ENCODE measurements around the gene TPSG1.
"Not testable (repeated sequence)": the region's sequence is repeated elsewhere in the genome, so short reads cannot be mapped to it uniquely, and the experiment has no call there.

The TPSG1 gene

DNA sequence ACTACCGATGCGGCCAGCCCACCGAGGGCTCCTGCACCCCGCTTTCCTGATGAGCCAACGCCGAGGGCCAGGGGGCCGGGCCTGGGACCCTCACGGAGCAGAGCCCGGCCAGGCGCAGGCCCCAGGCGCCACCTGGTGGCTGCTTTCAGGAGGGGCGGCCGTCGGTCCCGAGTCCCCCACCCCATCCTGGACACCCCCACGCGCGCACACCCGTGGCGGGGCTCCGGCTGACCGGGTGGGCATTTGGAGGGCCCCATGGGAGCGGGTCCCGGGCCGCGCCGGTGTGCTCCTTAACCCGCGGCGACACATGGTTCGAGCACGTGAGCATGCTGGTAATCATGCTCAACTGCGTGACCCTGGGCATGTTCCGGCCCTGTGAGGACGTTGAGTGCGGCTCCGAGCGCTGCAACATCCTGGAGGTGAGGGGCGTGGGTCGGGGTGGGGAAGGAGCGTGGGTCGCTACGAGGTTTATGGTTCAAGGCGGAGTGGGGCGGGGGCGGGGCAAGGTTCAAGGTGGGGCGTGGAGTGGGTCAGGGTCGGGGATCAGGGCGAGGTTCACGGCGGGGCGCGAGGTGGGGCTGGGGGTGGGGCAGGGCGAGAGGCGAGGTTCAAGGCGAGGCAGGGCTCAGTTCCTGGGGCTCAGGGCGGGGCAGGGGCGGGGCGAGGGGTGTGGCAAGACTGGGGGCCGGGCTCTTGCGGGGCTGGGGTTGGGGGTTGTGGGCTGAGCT is 30.2 kb downstream of the TPSG1 start:
- no peak overlapping the region for H3K27ac ChIP-seq
- TF ChIP-seq, protein P1, sequence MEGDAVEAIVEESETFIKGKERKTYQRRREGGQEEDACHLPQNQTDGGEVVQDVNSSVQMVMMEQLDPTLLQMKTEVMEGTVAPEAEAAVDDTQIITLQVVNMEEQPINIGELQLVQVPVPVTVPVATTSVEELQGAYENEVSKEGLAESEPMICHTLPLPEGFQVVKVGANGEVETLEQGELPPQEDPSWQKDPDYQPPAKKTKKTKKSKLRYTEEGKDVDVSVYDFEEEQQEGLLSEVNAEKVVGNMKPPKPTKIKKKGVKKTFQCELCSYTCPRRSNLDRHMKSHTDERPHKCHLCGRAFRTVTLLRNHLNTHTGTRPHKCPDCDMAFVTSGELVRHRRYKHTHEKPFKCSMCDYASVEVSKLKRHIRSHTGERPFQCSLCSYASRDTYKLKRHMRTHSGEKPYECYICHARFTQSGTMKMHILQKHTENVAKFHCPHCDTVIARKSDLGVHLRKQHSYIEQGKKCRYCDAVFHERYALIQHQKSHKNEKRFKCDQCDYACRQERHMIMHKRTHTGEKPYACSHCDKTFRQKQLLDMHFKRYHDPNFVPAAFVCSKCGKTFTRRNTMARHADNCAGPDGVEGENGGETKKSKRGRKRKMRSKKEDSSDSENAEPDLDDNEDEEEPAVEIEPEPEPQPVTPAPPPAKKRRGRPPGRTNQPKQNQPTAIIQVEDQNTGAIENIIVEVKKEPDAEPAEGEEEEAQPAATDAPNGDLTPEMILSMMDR (conservative IDR thresholded peaks at IDR 0.05): peak; percentile 85

- TF ChIP-seq, protein P1 (conservative IDR thresholded peaks at IDR 0.05): no peak
- H3K27ac ChIP-seq: no peak overlapping the region
Observed at GRCh38 chr16:1193825-1194581, 31.1 kb downstream of the TPSG1 start.

- H3K27ac ChIP-seq: no peak overlapping the region
- TF ChIP-seq, protein P1 (conservative IDR thresholded peaks at IDR 0.05): no peak
Observed at GRCh38 chr16:1193143-1193824, 31.8 kb downstream of the TPSG1 start.

DNA sequence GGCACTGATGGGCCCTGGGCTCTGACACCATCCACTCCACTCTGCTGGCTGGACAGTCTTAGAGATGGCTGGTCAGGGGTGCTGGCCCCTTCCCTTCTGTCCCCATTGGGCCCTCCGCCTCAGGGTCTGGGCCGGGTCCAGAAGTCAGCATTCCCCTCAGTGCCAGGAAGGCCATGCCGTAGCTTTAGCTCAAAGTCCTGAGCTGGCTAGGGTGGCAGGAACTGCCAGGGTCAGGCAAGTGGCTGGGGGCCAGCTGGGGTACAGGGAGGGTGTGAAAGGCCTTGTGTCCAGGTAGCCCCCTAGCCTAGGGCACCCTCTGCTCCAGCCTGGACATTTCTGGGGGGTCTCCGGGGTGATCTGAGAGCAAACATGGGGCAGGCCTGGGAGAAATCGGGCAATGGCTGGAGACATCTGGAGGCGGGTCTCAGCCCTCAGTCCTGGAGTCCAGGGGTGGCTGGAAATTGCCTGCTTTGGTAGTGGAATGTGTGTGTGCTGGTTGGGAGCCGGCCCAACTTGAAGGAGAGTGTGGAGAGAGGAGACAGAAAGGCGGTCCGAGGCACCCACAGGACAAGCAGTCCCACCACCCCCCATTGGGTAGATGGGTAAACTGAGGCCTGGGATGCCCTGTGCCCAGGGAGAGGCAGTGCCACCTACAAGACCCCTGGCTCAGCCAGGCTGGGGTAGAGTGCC is 32.5 kb downstream of the TPSG1 start:
- no peak overlapping the region for H3K27ac ChIP-seq
- TF ChIP-seq, protein P1 (conservative IDR thresholded peaks at IDR 0.05): no peak

DNA sequence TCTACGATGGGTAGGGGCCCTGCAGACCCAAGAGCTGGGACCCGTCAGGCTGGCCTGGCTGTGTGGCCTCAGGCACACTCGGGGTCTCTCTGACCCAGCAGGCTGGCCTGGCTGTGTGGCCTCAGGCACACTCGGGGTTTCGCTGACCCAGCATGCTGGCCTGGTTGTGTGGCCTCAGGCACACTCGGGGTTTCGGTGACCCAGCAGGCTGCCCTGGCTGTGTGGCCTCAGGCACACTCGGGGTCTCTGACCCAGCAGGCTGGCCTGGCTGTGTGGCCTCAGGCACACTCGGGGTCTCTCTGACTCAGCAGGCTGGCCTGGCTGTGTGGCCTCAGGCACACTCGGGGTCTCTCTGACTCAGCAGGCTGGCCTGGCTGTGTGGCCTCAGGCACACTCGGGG is 34.3 kb downstream of the TPSG1 start:
- not testable (repeated sequence) for H3K27ac ChIP-seq

DNA sequence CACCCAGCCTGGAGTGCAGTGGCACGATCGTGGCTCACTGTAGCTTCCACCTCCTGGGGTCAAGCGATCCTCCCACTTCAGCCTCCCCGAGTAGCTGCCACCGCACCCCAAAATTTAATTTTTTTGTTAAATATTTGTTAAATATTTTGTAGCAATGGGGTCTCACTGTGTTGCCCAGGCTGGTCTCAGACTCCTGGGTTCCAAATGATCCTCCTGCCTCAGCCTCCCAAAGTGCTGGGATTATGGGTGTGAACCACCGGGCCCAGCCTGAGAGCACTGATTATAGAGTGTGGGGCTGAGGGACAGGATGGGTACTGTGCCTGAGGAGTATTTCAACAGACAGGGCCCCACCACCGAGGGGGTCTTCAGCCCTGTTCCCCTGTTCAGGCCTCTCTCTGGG is 35.6 kb downstream of the TPSG1 start:
- no peak overlapping the region for H3K27ac ChIP-seq
- TF ChIP-seq, protein P1 (conservative IDR thresholded peaks at IDR 0.05): no peak

- TF ChIP-seq, protein P1 (conservative IDR thresholded peaks at IDR 0.05): no peak
- H3K27ac ChIP-seq: no peak overlapping the region
Observed at GRCh38 chr16:1188432-1189189, 36.5 kb downstream of the TPSG1 start.

DNA sequence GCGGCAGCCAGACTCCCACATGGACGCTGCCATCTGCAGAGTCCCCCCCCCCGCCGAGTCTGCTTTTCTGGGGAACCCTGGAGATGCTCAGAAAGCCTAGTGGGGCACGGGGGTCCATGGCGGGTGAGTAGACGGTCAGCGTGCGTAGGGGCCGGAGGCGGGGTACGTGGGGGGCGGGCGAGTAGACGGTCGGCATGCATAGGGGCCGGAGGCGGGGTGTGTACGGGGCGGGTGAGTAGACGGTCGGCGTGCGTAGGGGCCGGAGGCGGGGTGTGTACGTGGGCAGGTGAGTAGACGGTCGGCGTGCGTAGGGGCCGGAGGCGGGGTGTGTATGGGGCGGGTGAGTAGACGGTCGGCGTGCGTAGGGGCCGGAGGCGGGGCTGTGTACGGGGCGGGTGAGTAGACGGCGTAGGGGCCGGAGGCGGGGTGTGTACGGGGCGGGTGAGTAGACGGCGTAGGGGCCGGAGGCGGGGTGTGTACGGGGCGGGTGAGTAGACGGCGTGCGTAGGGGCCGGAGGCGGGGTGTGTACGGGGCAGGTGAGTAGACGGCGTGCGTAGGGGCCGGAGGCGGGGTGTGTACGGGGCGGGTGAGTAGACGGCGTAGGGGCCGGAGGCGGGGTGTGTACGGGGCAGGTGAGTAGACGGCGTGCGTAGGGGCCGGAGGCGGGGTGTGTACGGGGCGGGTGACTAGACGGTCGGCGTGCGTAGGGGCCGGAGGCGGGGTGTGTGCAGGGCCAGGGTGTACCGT is 39.4 kb downstream of the TPSG1 start:
- H3K27ac ChIP-seq: not testable (repeated sequence)
